ENCODE results near the gene TTC31.
"Not testable (repeated sequence)": the region's sequence is repeated elsewhere in the genome, so short reads cannot be mapped to it uniquely, and the experiment has no call there.

TTC31 gene

DNA sequence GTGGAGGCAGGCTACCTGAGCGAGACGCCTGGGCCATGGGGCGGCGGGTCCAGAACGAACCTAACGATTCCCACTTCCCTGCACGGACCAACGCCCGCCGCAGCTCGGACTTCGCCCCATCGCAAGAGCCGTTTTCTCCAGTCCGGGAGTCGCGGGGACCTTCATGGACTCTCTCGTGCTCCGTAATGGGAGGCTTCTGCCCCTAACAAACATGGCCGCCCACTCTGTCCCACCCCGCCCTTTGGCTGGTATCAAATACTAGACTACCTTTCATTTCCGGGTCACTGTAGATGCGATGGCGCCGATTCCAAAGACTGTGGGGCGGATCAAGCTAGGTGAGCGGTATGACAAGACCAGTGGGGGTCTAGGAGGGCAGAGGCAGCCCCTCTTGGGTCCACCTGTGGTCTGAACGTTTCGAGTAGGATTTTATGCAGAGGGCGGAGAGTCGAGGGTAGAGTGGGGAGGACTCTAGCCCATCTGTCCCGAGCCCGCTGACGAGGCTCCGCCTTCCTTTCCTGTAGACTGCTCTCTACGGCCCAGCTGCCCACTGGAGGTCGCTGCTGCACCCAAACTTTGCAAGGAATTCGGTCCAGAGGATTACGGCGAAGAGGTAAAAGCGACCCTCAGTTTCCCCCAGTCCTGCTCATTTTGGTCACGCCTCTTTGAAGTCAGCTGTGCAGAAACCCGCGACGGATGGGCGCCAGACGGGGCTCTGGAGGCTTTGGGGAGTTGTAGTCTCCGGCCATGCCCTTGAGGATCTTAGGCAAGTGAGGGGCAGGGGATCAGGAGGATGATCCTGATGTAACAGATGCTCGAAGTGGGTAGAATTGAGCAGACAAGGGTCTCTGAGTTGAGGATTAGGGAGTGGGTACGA, at the start of gene TTC31, which contains the start of gene CCDC142:
Gene TTC31, plus strand, starts transcription at position 281 of the 874 bp plus-strand sequence. Its CDS starts 15 bp downstream, at position 296.
Gene CCDC142, minus strand, starts transcription at position 198 of the 874 bp plus-strand sequence. Its CDS starts 161 bp downstream, at position 37.
- peak; percentile 94 for DNase-seq

DNA sequence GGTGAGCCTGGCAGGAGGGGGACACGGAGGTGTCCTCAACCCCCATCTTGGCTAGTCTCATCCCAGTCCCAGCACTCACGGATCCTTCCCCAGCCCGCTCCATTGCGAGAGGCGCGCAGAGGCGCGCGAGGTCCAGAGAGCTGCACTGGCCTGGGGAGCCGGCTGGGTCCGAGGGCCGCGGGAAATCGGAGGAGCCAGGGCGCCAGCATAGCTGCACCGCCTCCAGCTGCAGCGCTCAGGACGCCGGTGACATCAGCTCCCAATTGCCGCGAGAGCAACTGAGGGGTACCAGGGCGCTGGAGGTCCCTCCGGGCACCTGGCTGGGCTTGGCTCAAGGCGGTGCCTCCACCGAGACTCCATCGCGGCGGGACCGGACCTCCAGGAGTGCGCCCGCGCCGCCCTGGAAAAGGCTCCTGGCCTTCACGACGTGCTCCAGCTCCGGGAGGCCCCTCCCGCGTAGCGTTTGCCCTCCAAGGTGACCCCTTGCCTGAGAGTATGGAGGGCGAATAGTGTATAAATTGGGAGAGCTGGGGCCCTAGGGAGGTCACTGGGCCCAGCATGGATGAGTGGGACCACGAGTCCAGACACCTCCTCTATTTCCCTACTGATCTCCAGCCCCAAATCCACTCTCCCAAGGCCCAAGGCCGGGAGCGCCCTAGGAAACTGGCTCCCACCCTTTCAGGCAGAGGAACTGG, 46.6 kb upstream of the TTC31 start:
- no peak for DNase-seq

- DNase-seq = no peak
Observed at GRCh38 chr2:74436848-74437695, 45.8 kb upstream of the TTC31 start.

GRCh38 chr2:74438248-74438647, 44.6 kb upstream of the TTC31 start:
- no peak for DNase-seq

DNA sequence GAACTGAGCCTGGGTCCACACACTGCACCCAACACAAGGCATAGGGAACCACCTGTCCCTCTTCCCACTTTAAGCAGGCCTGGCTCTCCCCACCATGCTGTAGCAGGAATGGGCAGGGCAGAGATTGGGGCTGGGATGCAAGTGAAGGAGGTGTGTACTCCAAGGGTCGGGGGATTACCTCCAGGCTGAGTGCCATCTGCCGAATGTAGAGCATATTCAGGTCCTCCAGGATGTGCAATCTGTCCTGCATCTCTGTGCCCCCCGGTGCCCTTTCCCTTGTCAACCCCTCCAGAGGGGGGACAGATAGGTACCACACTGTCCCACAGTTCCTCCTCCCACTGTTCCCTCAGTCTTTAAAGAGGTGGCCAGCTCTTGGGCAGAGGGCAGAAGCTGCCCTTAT, 43.5 kb upstream of the TTC31 start:
- no peak for DNase-seq

DNA sequence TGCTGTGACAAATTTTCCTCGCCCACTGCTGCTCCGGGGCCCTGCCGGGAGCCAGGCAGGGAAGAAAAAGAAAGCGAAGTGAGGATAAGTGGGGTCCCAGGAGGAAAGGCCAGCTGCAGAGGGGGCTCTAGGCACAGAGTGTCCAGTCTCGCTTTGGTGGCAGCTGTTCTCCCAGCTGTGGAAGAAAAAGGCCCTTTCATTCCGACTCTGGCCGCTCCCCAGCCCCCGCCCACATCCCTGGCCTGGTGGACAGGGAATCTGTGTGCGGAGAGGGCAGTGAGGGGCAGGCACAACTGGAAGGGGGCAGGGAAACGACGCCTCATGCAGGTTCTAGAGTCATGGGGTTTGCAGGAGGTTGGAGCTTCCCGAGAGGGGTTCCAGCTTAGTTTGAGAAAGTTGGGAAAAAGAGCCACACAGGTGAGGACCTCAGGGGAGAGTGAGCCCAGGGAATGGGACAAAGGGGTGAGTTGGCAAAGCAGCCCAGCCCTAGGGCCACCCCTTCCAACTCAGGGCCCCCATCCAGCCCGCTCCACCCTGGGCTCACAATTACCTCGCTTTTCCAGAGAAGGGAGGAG, 43.0 kb upstream of the TTC31 start:
- DNase-seq = no peak

DNA sequence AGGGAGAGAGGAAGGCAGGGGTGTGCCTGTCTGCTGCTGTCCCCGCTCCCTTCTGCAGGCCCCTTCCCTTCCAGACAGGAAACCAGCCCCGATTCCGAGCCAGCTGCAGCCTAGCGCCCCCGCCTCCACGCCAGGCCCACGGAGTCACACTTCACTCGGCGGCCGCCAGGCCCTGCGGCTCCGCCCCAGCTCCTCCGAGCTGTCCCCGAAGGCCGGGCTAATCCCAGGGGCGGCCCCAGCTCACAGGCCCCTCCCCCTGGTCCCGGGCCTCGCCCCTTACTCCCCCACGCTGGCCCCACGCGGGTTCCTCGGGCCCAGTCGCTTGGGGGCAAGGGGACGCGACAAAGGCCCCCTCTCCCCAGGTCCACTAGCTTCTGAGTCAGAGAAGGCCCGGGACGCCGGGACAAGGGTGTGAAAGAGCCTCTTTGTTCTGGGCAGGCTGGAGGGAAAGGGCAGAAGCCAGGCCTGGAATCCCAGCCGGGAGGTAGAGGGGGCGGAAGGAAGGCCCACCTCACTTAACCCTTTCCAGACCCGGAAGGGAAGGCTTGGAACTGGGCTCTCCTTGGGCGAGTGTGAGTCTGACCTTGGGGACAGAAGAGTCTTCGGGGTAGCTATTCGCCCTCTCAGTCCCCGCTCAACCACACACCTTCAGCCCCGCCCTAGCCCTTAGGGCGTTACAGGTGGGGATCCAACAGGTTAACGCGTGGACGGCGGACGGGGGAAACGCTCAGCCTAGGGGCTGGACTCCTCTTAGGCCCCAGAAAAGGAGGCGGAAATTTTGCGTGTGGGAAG, 42.3 kb upstream of the TTC31 start:
- DNase-seq = peak; percentile 35

DNA sequence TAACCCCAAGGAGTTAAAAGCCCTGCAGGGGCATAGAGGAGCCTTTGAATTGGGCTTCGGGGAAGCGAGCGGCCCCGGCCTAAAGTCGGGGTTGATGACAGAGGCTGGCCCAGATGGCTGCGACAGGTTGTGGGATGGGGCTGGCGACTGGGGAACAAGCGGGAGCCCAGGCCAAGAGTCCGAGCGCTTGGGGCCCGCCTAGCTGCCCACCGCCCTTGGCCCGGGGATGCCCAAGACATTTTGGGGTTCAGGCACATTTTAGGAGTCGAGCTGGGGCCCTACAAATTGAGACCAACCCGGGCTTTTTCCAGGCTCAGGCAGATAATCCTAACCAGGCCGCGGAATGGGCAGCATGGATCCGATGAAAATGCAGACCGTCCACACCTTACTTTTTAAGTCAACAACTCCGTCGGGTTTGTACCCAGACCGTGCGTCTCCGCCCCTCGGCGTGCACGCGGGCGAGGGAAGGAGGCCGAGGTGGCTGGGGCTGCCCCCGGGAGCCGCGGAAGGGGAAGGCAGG, 41.7 kb upstream of the TTC31 start:
- no peak for DNase-seq

GRCh38 chr2:74441690-74442482, 41.0 kb upstream of the TTC31 start, which contains the start of gene RTKN:
RTKN (minus strand) TSS chr2:74441937; CDS start chr2:74441816, 121 bp downstream.
- DNase-seq = no peak

GRCh38 chr2:74442483-74443297, 40.2 kb upstream of the TTC31 start:
- not testable (repeated sequence) for DNase-seq

- DNase-seq = no peak
Observed at GRCh38 chr2:74444498-74445318, 38.2 kb upstream of the TTC31 start.

GRCh38 chr2:74447230-74447999, 35.5 kb upstream of the TTC31 start:
- DNase-seq = no peak

DNA sequence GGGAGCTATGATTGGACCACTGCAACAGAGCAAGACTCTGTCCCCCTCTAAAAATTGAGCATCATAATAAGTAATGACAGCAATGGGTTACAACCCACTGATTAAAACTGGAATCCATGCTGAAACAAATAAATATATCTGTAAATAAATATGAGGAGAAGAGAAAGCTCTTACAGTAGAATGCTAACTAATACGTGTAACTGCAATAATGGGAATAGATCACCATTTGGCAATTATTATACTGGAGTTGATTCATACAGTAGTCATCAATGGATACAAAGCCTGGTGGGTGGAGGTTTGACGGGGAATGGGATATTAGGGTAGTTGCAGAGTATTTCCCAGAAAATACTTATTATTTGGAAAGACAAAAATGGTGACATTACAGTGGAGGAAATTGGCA, 34.1 kb upstream of the TTC31 start:
- no peak for DNase-seq

DNA sequence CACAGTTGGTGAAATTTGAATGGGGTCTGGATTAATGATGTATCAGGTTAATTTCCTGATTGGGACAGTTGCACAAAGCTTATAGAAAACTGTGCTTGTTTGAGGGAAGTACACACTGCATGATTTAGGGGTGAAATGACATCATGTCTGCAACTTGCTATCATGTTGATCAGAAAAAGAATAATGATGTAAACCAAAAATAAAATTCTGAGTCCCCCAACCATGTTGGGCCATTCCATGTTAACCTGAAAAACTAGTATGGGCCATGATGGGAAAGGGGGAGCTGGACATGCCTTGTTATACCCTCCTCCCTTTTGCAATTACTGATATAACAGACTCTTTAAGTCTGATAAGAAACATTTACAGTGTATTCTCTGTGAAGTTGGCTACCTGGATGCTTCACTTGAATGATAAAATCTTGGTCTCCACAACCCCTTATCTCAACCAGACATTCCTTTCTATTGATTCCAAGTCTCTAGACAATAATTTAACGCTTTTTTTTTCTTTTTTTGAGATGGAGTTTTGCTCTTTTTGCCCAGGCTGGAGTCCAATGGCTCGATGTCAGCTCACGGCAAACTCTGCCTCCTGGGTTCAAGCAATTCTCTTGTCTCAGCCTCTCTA, 32.2 kb upstream of the TTC31 start:
- DNase-seq = no peak

DNA sequence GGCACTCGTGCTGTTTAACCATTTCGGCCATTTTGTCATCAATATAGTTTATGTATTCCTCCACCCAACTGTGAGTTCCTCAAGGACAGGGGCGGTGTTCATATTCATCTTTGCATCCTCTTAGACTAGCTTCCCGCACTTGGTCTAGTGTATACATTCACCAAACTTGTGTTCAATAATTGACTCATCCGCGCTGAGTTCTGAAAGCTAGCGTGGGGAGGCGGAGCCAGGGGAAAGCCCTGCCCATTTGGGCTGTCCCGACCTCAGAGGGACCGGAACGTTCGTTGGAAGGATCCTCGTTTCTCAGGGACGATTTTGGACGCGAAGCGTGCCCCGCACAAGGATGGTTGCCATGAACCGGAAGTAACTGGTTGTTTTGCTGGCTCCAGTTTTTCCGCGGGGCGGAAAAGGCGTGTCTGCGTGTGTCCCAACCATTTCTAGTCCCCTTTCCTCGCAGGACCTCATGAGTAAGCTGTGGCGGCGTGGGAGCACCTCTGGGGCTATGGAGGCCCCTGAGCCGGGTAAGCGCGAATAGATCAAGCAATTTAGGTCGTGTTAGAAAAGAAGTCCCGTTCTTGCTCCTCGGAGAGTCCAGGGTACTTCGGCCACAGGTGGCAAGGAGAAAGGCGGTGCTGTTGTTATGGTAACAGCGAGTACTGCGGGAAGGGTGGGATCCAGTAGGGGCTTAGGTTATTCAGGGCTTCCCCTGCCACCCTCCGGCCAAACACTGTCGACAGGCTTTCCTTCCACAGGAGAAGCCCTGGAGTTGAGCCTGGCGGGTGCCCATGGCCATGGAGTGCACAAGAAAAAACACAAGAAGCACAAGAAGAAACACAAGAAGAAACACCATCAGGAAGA, 28.0 kb upstream of the TTC31 start, which contains the start of gene INO80B:
Gene INO80B, plus strand, starts transcription at position 434 of the 858 bp plus-strand sequence. Its CDS starts 30 bp downstream, at position 464.
- peak; percentile 92 for DNase-seq

DNA sequence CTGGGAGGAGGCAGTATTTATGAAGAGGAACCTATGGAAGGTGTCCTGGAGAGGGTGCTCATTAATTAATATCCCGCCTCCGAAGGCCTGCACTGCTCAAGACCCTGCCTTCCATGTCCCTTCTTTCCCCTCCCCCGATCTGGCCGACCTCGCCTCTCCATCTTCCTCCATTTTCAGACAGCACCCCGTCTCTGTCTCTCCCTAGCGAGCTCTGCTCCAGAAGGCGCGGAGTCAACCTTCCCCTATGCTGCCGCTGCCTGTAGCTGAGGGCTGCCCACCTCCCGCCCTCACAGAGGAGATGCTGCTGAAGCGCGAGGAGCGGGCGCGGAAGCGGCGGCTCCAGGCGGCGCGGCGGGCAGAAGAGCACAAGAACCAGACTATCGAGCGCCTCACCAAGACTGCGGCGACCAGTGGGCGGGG, 25.7 kb upstream of the TTC31 start:
- no peak for DNase-seq
